ENCODE measurements around the gene AGPAT1. TPM values are rescaled to one million over a fixed set of nuclear protein-coding genes. Genes with fewer than 3 reads are reported as not detected.
"Not testable (repeated sequence)": the region's sequence is repeated elsewhere in the genome, so short reads cannot be mapped to it uniquely, and the experiment has no call there.

Gene AGPAT1
- total RNA-seq, 1 experiment from 2014 or later: 108 TPM

DNA sequence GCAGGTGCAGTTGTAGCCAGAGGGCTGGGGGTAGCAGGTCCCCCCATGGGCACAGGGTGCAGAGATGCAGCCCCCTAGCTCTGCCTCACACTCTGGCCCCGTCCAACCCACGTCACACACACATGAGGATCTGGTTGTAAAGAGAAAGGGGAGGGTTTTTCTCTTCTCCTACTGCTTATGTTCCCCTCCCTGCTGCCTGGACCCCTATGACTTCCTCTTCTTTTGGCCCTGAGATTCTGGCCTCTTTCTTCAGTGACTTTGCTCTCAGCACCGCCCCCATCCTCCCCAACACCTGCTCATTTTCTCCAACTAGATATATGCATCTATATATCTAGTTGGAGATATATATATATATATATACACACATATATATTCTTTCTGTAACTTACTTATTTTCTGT lies 38.2 kb upstream of the AGPAT1 start:
- intact Hi-C loops (cut with micrococcal nuclease; ENCODE audit: unreplicated experiment): no loop called here
- Histone ChIP-seq H3K4me3 (ENCODE audit: low read depth, low read length, poor library complexity, severe bottlenecking) (no peak overlapping the region), H3K4me1 (ENCODE audit: insufficient read depth, low read length, poor library complexity, severe bottlenecking) (no peaks in the 10 kb centered on the region), H3K27ac (ENCODE audit: low read depth, low read length, poor library complexity, severe bottlenecking) (no peak overlapping the region), H3K36me3 (ENCODE audit: insufficient read depth, low read length, poor library complexity, severe bottlenecking) (no peaks in the 10 kb centered on the region), H3K27me3 (replicated peaks; ENCODE audit: insufficient read depth, low read depth, low read length, poor library complexity) (no peaks in the 10 kb centered on the region), H3K9me3 (ENCODE audit: low read depth, low read length, poor library complexity, severe bottlenecking) (no peaks in the 10 kb centered on the region)
- ChIA-PET POLR2A (ENCODE audit: low non-redundant PET) (no interaction called here), CTCF (no interaction called here)
- BruUV-seq (replicated peaks): no TSS peak
- DNase-seq (ENCODE audit: low spot score): no peak
- TF ChIP-seq EZH2 (IDR thresholded peaks at IDR 0.05; ENCODE audit: borderline replicate concordance, low read depth, low read length, poor library complexity, severe bottlenecking): no peak
- TF ChIP-seq, protein P1, sequence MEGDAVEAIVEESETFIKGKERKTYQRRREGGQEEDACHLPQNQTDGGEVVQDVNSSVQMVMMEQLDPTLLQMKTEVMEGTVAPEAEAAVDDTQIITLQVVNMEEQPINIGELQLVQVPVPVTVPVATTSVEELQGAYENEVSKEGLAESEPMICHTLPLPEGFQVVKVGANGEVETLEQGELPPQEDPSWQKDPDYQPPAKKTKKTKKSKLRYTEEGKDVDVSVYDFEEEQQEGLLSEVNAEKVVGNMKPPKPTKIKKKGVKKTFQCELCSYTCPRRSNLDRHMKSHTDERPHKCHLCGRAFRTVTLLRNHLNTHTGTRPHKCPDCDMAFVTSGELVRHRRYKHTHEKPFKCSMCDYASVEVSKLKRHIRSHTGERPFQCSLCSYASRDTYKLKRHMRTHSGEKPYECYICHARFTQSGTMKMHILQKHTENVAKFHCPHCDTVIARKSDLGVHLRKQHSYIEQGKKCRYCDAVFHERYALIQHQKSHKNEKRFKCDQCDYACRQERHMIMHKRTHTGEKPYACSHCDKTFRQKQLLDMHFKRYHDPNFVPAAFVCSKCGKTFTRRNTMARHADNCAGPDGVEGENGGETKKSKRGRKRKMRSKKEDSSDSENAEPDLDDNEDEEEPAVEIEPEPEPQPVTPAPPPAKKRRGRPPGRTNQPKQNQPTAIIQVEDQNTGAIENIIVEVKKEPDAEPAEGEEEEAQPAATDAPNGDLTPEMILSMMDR (conservative IDR thresholded peaks at IDR 0.05; ENCODE audit: low read depth, low read length): no peak

DNA sequence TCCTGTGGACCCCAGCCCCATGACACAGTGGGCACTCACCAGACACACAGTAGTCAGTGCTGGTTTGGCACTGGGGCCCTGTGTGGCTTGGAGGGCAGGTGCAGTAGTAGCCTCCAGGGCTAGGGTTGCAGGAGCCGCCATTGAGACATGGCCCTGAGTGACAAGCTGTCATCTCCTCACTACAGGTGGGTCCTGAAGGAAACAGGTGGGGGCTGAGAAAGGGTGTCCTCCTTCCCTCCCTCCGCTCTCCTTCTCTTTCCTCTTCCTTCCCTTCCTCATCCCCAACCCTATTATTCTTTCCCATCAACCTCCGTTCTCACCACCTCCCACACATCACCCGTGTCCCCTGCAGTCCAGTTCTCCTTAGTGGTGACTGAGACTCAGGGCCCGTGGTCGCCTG lies 37.8 kb upstream of the AGPAT1 start:
- ChIA-PET CTCF (no interaction called here), POLR2A (ENCODE audit: low non-redundant PET) (no interaction called here)
- intact Hi-C loops (cut with micrococcal nuclease; ENCODE audit: unreplicated experiment): no loop called here
- no peak for TF ChIP-seq EZH2 (IDR thresholded peaks at IDR 0.05; ENCODE audit: borderline replicate concordance, low read depth, low read length, poor library complexity, severe bottlenecking)
- TF ChIP-seq, protein P1 (conservative IDR thresholded peaks at IDR 0.05; ENCODE audit: low read depth, low read length): no peak
- Histone ChIP-seq H3K9me3 (ENCODE audit: low read depth, low read length, poor library complexity, severe bottlenecking) (no peaks in the 10 kb centered on the region), H3K27me3 (replicated peaks; ENCODE audit: insufficient read depth, low read depth, low read length, poor library complexity) (no peaks in the 10 kb centered on the region), H3K4me1 (ENCODE audit: insufficient read depth, low read length, poor library complexity, severe bottlenecking) (no peaks in the 10 kb centered on the region), H3K4me3 (ENCODE audit: low read depth, low read length, poor library complexity, severe bottlenecking) (no peak overlapping the region), H3K27ac (ENCODE audit: low read depth, low read length, poor library complexity, severe bottlenecking) (no peak overlapping the region), H3K36me3 (ENCODE audit: insufficient read depth, low read length, poor library complexity, severe bottlenecking) (no peaks in the 10 kb centered on the region)
- BruUV-seq (replicated peaks): no TSS peak
- no peak for DNase-seq (ENCODE audit: low spot score)

DNA sequence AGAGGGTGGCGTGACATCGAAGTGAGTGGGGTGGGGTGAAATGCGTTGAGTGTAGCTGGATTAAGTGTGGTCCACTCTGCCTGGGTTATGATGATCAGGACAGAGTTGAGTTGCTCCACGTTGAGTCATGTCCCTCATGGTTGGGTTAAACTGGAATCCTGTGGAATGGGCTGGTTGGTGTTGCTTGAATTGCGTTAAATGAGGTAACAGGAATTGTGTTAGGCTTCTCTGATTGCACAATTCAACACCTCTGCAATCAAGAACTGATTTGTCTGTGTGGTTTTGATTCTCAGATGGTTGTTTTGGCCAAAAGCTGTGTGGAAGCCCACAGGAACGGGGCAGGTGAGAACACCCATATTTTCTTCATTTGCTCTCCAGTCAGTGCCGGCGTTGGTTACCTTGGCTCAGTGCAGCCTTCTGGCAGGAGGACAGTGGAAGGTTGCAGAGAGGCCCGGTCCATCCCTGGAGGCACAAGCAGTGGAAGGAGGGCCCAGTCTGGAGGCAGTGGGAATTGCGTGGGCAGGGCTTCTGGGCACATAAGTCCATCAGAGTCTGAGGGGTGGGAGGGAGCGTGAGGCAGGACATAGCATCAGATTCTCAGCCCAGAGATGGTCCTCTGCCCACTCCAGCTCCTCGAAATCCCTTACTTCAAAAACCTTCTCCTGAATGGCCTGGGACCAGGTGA lies 36.3 kb upstream of the AGPAT1 start:
- Histone ChIP-seq H3K9me3 (ENCODE audit: low read depth, low read length, poor library complexity, severe bottlenecking) (no peaks in the 10 kb centered on the region), H3K27me3 (replicated peaks; ENCODE audit: insufficient read depth, low read depth, low read length, poor library complexity) (no peaks in the 10 kb centered on the region), H3K4me3 (ENCODE audit: low read depth, low read length, poor library complexity, severe bottlenecking) (no peak overlapping the region), H3K36me3 (ENCODE audit: insufficient read depth, low read length, poor library complexity, severe bottlenecking) (no peaks in the 10 kb centered on the region), H3K4me1 (ENCODE audit: insufficient read depth, low read length, poor library complexity, severe bottlenecking) (no peaks in the 10 kb centered on the region), H3K27ac (ENCODE audit: low read depth, low read length, poor library complexity, severe bottlenecking) (no peak overlapping the region)
- no TSS peak for BruUV-seq (replicated peaks)
- TF ChIP-seq, protein P1 (conservative IDR thresholded peaks at IDR 0.05; ENCODE audit: low read depth, low read length): no peak
- TF ChIP-seq EZH2 (IDR thresholded peaks at IDR 0.05; ENCODE audit: borderline replicate concordance, low read depth, low read length, poor library complexity, severe bottlenecking): no peak
- POLR2A ChIA-PET (ENCODE audit: low non-redundant PET): no interaction called here
- no peak for DNase-seq (ENCODE audit: low spot score)
- CTCF ChIA-PET: no interaction called here
- intact Hi-C loops (cut with micrococcal nuclease; ENCODE audit: unreplicated experiment): no loop called here

DNA sequence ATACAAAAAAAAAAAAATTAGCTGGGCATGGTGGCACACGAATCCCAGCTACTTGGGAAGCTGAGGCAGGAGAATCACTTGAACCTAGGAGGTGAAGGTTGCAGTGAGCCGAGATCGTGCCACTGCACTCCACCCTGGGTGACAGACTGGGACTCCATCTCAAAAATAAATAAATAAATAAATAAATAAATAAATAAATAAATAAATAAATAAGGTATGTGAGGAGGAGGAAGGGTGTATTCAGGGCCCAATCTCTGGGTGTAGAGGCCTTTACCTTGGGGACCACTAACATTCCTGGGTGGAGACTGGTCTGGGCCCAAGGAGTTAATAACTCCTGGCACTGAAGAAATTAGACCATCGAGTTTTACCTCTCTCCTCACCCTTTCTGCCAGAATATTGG lies 35.5 kb upstream of the AGPAT1 start:
- H3K9me3 ChIP-seq (ENCODE audit: low read depth, low read length, poor library complexity, severe bottlenecking); H3K27ac ChIP-seq (ENCODE audit: low read depth, low read length, poor library complexity, severe bottlenecking); DNase-seq (ENCODE audit: low spot score); H3K4me3 ChIP-seq (ENCODE audit: low read depth, low read length, poor library complexity, severe bottlenecking); H3K27me3 ChIP-seq (replicated peaks; ENCODE audit: insufficient read depth, low read depth, low read length, poor library complexity); CTCF ChIA-PET; intact Hi-C loops (cut with micrococcal nuclease; ENCODE audit: unreplicated experiment); POLR2A ChIA-PET (ENCODE audit: low non-redundant PET); H3K36me3 ChIP-seq (ENCODE audit: insufficient read depth, low read length, poor library complexity, severe bottlenecking); H3K4me1 ChIP-seq (ENCODE audit: insufficient read depth, low read length, poor library complexity, severe bottlenecking); BruUV-seq (replicated peaks): not testable (repeated sequence)
